HG03095 (cell line): ENCODE measurements around the gene FOXJ3.
A peak's percentile ranks its signal among the peaks of the same experiment; 100 is the strongest.

Source experiments
- ATAC-seq: cut with Tn5 transposase; IDR thresholded peaks from one replicate; pipeline ENCODE4 v1.9.1; 2021; ENCODE audit warnings: moderate library complexity; ENCODE audit not compliant: unreplicated experiment

Gene FOXJ3

DNA sequence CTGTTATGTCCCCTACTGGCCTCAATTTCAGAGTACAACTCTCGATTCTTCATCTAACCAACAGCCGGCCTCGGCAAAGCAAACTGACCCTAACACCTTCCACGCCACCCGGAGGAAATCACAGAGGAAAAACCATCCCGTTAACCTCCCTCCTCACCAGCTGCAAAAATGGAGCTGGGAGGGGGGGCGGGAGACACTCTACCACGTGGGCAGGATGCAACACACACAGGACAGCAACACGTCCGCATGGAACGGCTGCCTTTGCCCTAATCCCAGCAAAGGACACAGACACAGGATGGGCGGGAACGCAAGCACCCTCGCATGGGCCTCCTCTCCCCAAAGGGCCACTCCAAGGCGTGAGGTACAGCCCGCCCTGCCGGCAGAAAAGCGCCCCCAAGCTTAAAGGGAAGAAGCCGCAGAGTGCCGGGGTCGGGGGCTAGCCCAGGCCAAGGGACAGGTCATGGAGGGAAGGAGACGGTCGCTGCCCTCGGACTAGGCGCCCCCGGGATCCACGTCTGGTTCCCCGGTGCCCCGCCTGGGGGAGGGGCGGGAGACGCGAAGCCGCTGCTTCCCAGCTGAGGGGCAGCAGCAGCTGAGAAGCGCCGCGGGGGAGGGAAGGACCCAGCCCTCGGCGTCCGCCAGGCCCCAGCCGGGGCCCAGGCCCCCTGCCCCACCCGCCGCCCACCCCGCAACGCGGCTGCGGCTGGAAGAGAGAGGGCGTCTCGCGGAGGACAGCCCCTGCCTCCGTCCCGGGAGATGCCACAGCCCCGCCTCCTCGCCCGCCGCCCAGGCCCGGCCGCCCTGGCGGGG is 590 bp downstream of the FOXJ3 start:
- peak; percentile 34 for ATAC-seq

DNA sequence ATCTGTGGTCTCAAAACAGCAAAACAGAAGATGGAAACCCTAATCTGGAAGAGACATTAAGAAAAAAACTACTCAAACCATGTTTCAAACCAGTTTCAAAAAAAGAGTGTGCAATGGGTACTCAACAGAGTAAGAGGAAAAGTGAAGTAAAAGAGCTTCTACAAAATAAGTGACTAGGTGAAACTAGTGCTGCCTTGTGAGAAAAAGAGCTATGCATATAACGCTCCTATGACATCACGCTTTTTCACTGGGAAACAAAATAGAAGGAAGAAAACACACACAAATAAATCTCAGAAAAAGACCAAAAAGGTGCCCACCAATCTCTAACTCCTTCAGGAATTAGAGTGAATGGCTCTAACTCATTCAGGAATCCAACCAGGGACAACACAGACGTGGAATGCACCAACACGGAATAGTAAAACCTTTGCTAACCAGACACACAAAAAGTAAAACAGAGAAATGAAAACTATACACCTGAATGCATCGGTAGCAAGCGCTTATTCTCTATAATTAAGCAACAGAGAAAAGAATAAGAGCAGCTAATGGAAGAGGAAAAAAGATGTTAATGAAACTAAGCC is 1.3 kb downstream of the FOXJ3 start:
- ATAC-seq = peak; percentile 16

DNA sequence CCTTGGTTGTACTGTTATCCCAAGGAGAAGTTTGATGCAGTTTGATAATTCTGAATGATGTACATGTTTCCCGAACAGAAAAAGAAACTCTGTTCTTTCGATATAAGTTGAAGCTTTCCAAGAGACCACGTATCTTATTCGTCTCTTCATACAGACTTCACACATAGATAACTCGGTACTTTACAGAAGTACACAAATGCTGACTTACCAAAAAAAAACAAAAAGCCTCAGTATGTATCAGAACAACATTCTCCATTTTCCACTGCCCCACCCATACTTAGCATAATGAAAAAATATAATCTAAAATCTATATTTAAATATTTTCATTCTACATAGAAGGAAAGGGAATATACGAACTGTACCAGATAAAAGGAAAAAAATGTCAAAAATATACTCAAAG is 2.2 kb downstream of the FOXJ3 start:
- no peak for ATAC-seq

- ATAC-seq = no peak
These were observed 4.8 kb downstream of the FOXJ3 start for GRCh38 chr1:42330215-42330614.

DNA sequence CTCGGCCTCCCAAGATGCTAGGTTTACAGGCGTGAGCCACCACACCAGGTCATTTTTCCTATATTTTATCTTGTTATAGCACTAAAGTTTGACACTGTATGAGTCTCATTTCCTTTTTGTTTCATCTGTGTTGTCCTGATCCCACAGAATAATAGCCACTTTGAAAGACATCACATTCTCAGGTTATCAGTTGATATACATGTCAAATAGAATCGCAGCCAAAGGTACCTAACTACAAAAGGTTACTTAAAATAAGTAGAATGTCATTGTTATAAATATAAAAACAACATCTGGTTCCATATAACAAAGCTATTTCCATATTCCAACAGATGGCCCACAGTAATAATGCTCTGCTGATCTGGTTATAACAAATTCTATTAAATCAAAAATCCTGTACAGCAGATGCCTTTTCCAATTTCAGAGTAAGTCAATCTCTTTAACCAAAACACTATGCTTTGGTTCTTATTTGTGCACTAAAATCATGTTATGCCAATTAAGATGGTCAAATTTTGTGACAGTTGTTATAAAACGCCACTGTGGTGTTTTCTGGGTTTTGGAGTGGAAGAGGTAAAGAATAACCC is 6.0 kb downstream of the FOXJ3 start:
- no peak for ATAC-seq

- no peak for ATAC-seq
These were observed 6.9 kb downstream of the FOXJ3 start for GRCh38 chr1:42328047-42328625.

GRCh38 chr1:42325014-42325402 is 10.0 kb downstream of the FOXJ3 start:
- ATAC-seq = no peak

DNA sequence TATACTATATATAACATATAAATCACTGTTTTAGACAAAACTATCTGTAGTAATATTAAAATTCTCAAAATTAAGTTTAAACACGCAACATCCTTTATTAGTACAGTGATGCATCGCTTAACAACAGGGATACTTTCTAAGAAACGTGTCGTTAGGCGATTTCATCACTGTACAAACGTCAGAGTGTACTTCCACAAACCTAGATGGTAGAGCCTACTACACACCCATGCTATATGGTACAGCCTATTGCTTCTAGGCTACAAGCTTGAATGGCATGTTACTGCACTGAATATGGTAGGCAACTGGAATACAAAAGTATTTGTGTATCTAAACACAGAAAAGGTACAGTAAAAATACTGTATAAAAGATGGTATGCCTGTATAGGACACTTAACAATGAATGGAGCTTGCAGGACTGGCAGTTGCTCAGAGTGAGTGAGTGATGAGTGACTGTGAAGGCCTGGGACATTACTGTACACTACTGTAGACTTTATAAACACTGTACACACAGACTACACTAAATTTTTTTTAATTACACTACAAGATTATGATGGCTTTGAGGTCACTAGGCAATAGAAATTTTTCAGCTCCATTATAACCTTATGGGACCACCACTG is 10.5 kb downstream of the FOXJ3 start:
- no peak for ATAC-seq

- ATAC-seq = no peak
These were observed 11.5 kb downstream of the FOXJ3 start for GRCh38 chr1:42323551-42323950.

GRCh38 chr1:42322577-42322976 is 12.5 kb downstream of the FOXJ3 start:
- ATAC-seq = no peak

- no peak for ATAC-seq
These were observed 13.3 kb downstream of the FOXJ3 start for GRCh38 chr1:42321731-42322130.

- ATAC-seq = no peak
These were observed 14.3 kb downstream of the FOXJ3 start for GRCh38 chr1:42320708-42321107.

- ATAC-seq = no peak
These were observed 15.1 kb downstream of the FOXJ3 start for GRCh38 chr1:42319871-42320484.

GRCh38 chr1:42319128-42319851 is 15.7 kb downstream of the FOXJ3 start:
- ATAC-seq = no peak

DNA sequence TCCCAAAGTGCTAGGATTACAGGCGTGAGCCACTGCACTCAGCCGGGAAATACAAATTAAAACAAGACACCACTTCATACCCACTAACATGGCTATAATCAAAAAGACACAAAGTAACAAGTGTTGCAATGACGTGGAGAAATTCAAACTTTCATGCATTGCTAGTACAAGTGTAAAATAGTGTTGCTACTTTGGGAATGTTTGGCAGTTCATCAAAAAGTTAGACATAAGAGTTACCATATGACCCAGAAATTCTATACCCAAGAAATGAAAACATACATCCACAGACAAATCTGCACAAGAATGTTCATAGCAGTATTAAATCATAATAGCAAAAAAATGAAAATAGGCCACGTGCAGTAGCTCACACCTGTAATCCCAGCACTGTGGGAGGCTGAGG is 16.4 kb downstream of the FOXJ3 start:
- ATAC-seq = no peak

- no peak for ATAC-seq
These were observed 17.7 kb downstream of the FOXJ3 start for GRCh38 chr1:42317308-42317707.

GRCh38 chr1:42316292-42316691 is 18.7 kb downstream of the FOXJ3 start:
- no peak for ATAC-seq

DNA sequence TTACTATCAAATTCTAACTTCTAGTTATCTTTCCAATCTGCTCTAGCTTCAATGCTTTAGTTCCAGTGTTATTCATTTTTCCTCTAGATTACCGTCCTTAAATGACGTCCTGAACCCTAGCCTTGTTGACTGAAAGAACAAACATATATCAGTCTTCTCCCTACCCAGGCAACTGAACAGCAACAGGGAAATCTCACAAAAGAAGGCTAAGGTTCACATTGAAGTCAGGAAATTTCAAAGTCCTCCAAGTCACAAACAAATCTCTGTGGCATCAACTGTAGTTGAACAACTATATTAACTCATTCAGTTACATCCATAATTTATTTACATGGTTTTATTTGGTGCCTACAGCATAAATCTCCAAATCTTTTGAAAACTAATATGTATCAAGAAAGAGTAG is 19.5 kb downstream of the FOXJ3 start:
- no peak for ATAC-seq

GRCh38 chr1:42313970-42314369 is 21.1 kb downstream of the FOXJ3 start:
- ATAC-seq = no peak

DNA sequence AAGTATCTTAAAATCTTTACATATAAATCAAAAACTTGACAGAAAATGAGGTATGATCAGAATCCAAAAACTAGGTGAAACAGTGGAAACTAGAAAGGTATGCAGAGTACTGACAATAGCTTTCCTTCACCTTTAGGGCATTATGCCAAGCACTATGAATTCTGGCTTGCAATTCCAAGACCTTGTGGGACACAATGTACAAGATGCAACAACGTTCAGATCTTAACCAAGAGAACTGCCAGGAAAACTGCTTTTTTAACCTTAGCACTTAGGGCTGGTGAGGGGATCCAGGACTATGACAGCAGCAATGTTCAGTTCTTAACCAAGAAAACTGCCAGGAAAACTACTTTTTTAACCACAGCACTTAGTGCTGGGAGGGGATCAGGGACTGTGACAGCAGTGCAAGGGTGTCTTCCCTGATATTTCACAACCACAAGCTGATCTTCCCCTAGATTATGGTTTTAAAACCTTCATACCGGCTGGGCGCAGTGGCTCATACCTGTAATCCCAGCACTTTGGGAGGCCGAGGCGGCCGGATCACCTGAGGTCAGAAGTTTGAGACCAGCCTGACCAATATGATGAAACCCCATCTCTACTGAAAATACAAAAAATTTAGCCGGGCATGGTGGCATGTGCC is 22.3 kb downstream of the FOXJ3 start:
- ATAC-seq = no peak
